ENCODE measurements around the gene LDLRAD4.

LDLRAD4 gene

DNA sequence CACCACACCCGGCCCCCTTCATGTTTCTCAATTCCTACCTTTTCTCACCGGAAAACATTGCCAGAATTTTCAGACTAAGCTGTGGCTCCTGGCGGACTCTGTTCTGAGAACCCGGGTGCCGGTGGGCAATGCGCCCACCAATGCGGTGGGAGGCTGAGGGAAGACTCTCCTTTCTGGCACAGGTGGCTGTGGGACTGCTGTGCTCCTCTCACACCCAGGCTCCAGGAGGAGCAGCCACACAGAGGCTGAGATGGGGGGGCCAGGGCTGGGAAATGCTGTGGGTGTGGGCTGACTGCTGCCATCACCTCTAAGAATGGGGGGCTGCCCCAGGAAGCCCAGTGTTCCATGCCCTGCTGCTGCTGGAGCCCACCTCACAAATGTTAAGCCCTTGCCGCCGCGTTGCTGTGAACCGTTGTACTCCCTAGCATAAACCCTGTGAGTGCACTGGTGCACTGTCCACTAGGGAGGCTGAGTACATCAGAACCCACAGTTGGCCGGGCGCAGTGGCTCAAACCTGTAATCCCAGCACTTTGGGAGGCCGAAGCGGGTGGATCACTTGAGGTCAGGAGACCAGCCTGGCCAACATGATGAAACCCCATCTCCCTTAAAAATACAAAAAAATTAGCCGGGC lies 152.6 kb downstream of the LDLRAD4 start:
- DNase-seq (ENCODE audit: low read depth in 2 of 2), result no peak

DNA sequence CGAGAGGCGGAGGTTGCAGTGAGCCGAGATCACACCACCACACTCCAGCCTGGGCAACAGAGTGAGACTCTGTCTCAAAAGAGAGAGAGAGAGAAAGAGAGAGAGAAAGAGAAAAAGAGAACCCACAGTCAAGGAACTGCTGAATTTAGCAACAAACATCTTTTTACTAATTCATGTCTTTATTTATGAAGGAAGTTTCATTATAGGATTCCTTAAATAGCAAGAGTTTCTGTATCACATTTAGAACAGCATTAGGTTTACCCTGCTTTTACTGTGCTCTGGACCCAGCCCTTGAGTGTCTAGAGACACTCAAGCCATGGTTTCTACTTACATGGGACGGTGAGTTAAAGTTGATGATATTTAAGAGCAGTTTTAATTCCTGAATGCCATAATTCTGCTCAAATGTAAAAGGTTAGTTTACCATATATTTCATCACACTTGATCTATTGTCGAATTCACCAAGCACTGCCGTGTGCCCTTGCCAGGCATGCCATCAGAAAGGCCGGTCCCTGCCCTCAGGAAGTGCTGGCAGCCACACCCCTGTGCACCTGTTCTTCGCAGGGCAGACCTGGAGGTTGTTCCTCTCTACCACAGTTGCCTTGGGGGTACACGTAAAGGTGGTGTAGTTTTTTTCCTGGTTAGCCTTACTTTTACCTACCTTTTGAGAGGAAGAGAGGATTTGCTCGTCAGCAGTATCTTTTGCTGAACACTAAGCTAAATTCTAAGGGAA lies 153.3 kb downstream of the LDLRAD4 start:
- no peak for DNase-seq (ENCODE audit: low read depth in 2 of 2)

DNA sequence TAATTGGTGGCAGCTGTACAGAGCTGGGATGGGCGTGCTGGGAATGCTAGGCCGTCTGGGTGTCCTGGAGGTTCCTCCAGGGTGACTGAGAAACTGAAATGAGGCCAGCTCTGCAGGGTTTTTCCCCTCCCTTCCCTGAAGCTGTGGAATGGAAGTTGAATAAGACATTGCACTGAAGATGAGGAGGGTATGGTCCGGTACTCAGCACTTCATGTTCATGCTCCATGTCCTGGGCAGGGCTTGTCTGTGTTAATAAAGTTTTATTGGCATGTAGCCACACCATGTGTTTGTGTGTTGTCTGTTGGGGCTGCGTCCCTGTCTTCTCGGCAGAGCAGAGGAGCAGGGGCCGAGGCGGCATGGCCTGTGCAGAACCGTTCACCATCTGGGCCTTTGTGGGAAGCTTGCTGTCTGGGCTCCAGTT lies 154.0 kb downstream of the LDLRAD4 start:
- no peak for DNase-seq (ENCODE audit: low read depth in 2 of 2)

DNA sequence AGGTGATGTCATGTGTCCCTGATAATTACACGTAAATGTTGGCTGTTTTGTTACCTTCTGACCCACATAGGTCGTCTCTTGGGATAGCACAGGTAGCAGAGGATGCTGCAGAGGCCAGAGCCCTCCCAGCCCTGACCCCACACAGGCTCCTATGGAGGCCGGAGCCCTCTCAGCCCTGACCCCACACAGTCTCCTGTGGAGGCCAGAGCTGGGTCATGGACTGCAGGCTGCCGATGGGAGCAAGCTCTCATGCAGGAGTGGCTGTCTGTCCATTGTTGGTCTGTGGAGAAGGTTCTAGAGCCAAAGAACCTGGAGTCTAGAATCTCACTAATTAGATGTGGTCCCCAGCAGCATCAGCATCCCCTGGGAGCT lies 155.5 kb downstream of the LDLRAD4 start:
- no peak for DNase-seq (ENCODE audit: low read depth in 2 of 2)

DNA sequence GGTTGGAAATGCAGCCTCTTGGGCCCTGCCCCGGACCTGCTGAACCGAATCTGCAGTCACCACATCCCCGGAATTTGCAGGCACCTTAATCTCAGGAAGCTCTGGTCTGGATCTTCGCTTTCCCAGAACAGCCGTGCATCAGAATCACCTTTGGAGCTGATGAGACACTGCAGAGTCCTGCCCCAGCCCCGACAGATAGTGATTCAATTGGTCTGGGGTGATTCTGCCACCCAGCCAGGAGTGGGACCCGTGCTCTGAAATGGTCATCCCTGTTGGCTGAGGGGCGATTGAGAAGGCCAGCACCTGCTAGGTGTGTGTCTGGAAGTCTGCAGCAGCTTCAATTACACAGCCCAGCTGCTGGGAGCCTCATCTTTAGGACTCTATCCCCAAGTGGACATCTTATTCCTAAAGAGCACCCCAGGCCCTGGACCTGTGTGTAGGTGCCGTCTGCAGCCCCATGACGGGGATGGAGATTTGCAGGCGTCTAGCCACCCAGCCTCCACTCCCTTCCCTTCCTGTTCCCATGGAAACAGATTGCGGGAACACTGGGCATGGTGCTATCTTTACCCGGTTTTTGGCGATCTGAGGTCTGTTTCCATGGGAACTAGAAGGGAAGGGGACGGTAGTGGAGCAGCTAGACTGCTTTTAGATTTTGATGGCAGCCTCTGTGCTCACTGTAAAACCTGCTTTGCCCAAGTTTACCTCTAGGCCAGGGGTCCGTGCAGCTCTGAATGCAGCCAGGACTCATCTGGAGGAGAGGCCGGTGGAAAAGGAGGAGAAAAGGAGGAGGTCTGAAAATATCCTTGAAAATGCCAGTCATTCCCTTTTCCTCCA lies 156.1 kb downstream of the LDLRAD4 start:
- no peak for DNase-seq (ENCODE audit: low read depth in 2 of 2)

DNA sequence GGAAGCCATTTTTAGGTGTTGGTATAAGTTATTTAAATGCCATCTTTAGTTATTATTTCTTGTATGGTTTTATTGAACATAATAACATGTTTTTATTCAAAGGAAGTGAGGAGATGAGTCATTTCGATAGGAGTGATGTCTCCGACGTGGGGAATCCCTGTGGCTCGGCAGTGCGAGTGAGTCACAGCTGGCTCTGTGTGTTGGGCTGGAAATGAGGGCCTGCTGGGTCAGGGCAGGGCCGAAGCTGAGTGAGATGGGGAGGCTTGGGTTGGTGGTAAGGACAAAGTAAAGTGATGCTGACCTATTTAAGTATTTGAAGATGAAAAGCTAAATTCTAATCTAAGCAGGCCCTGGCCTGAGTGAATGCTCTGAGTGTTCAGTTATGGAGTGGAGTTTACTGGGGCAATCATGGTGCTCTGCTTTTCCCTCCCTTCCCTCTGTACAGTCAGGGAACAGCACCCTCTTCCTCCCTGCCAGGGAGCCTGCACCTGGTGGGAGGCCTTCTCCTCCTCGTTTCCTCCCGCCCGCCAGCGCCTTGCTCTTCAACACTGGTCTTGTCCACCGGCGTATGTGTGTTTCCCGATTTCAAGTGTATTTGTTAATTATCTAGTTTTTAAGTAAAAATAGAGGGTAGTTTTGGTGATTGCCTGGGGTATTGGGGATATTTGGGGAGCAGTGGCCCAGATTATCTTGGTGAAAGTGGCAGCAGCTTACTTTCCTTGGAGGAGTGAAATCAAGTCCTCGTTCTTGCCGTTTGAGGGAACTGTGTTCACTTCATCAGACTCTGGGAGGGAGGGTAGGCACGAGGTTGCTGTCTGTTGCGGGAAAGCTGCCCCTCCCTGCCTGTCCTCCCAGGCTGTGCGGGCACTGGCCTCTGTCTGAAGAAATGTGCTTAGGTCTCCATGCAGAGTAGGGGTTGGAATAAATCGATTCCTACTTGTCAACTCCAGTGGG lies 157.0 kb downstream of the LDLRAD4 start:
- peak; percentile 60 to 62 for DNase-seq (ENCODE audit: low read depth in 2 of 2)

DNA sequence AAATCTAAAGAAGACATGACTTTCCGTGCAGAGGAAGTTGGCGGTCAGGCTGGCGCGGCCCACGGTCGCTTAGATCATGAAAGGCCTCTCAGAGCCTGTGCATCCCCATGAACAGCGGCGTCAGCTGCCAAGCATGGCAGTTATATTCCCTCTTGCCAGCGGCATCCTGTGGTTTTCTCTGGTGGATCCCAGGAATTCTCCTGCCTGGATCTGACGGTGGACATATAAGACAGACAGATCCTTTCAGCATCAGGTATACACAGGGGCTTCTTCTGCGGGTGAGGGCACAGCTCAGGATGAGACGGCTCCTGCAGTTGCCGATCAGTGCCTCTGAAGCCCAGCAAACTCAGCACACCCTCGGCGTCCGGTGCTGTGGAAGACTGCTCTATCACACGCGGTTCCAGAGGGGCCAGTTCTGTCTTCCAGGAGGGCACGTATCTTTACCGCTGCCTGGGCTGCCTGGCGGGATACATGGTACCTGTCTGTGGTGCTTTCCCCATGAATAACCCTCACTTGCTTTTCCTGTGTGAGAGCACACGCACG lies 157.8 kb downstream of the LDLRAD4 start:
- DNase-seq (ENCODE audit: low read depth in 2 of 2), result no peak

DNA sequence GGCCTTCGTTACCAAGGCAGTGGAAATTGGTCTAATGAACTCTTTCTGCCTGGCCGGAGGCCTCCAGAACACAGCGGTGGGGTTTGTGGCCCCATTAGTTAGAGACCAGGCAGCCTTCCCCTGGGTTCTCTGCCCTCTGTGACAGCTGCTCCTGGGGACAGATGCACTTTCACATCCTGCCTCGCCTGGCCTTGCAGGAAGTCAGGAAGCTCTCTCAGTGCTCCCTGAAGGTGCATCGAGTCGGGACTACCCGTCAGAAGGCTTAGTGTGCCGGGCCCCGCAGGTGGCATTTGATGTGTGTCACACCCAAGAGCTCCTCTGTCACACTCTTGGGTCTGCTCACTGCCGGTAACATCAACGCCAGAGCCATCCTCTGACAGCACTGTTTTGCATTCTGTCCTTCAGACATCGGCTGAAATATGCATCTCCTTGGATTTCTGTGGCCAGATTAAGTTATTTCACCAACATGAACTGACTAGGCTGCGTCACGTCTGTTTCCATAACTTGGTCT lies 158.3 kb downstream of the LDLRAD4 start:
- DNase-seq (ENCODE audit: low read depth in 2 of 2), result peak in 1 of 2 donors; percentile 60

DNA sequence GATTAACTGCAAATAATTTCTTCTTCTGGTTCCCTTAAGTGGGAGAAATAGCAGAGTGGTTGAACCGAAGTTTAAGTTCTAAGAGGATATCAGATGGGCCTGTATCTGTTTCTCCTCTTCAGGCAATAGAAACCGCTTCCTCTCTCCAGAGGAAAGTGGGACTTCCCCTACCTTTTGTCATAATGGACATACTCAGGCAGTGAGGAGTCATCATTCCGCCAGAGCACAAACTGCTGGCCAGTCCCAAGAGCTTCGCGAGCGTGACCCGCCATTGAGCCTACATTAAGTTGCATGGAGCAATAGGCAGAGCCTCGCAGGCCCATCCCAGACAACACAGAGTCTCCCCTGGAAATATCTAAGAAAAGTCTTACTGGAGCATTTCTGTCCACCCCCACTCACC lies 158.9 kb downstream of the LDLRAD4 start:
- no peak for DNase-seq (ENCODE audit: low read depth in 2 of 2)

DNA sequence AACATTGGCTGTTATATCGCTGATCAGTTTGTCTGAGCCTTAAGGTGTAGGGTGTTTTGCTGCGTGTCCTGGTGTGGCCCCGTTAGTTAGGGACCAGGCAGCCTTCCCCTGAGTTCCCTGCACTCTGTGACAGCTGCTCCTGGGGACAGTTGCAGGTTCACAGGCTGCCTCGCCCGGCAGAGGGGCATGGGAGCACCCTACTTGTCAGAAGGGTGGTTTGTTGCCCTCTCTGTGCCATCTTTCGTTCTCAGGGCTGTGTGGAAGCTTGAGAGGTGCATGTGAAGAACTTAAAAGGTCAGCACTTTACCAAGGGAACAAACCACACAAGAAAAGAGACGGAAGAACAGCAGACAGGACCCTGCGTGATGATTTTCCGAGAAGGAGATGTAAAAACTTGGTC lies 159.6 kb downstream of the LDLRAD4 start:
- DNase-seq (ENCODE audit: low read depth in 2 of 2), result no peak

DNA sequence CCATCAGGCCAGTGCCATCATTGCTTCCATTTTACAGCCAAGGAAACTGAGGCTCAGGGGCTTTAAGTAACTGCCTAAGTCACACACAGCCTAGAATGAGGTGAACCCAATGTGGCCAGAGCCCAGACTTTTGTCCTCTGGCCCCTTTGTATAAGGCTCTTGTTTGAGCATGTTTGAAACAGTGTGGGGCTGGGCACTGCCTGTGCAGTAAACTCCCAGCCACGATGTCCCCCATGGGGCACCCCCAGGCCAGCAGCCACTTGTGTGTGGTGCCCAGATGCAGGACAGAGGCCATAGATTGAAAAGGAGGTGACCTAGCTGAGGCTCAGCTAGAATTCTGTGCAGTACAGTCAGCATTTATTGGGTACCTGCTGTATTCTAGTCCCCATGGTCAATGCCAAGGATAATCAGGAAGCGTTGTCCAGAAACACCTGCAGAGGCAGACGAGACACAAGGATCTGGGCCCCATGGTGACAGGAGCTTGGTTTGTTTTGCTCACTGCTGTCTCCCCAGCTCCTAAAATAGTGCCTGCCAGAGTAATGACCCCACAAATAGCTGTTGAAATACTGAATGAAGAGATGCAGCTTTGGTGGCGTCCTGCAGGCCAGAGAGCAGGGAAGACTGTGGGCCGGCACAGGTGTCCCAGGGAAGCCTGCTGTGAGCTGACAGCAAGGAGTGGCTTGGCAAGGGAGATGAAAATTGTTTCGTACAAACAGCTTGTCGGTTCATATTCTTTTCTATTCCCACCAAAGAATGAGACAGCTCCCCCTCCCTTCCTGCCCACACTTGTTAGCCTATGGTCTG lies 160.7 kb downstream of the LDLRAD4 start:
- no peak for DNase-seq (ENCODE audit: low read depth in 2 of 2)

DNA sequence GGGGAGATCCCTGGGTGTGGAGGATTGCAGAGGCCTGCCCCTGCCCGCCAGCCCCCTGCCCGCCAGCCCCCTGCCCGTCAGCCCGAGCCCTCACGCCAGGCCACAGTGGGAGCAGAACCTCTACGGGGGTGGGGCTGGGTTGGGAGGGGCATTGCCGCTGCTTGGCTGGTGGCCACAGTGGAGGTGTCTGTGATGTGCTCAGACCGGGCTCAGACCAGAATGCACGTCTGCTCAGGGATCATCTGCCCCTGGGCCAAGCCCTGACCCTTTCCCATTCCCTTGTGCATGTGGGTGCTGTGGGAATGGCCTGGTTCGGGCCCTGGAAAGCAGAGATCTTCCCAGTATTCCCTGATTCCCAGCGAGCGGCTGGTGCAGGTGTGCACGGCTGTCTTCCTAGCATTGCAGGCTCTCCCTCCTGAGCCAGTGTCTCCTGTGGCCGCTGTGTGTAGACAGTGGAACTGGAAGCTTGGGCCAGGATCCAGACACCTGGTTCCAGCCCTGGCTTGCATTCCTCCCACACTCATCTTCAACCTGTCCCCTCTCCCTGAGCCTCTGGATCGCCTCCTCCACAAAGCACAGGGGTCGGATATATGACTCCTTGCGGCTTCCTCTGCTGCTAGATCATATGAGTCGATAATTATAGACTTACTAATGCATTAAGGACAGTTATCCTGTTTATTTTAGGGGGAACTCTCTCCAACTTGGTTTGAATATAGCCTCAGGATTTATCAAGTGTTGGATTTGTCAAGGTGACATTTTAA lies 161.6 kb downstream of the LDLRAD4 start:
- DNase-seq (ENCODE audit: low read depth in 2 of 2), result no peak

DNA sequence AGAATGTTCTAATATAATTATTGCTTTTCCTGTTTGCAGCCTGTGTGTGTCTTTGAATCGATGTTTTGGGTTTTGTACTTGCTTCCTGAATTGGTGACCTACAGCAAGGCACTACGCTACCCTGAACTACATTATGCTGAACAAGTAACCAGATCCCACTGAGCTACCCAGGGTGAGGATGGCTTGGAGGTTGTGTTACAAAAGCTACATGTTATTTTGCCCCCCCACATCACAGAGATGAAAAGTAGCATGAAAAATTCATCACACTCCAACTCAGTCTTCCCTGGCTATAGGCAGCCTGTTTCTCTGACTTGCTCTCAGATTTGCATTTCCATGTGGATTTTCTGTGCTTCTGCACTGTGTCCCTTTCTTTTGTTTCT lies 162.1 kb downstream of the LDLRAD4 start:
- no peak for DNase-seq (ENCODE audit: low read depth in 2 of 2)

DNA sequence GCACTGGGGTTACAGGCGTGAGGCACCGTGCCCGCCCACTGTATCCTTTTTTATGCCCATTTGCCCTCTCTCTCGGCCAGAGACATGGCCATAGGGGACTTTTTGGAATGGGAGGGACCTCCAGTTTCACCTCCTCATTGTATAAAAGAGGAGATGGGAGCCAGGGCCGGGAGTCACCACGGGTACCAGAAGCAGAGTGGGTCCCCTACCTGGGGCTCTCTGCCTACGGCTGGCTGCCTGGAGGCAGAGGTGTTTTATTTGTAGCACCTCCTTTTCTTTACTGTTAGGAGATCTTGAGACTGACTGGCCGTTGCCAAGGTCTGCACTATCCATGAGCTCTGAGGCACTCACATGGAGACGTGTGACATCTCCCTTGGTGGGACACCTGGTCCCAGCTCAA lies 162.8 kb downstream of the LDLRAD4 start:
- no peak for DNase-seq (ENCODE audit: low read depth in 2 of 2)

DNA sequence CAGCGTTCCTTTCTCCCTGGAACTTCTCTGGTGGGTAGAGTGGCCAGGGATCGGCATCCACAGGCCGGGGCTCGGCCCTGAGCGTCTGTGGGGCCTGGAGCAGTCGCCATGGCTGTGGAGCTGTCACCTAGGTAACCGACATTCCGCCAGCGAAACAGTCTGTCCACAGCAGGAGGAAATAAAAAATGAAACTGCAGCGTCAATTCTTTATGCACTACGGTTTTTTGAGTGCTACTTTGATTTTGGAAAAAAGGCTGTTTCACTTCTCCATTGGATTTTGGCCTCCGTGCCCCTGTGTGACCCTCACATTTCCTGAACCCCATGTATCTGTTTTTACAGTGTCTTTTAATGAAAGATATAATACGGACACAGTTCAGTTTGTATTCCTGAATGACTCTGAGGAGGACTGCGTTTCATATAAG lies 163.4 kb downstream of the LDLRAD4 start:
- no peak for DNase-seq (ENCODE audit: low read depth in 2 of 2)

DNA sequence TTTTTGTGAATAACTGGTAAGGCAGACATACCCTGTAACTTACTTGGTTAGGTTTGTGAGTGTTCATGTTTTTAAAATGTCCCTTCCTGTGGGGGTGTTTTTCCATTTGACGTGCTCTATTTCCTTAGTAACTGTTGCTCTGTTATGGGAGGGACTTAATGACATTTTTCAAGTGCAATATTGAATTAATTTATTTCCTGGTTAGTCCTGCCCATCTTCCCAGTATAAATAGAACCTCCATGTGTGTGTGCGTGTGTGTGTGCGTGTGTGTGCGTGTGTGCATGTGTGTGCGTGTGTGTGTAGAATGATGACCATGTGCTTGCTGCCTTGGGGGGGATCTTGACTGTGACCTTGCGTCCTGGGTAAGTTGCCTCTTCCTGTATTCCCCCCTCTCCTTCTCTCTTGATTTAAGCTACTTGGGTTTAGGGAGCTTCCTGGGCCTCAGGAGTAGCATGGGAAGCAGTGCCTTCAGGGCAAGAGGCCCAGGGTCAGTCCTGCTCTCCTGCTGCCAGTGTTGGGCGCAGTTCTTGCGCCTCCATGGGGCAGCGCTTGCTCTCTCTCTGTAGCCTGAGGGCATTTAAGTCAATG lies 163.9 kb downstream of the LDLRAD4 start:
- no peak for DNase-seq (ENCODE audit: low read depth in 2 of 2)

DNA sequence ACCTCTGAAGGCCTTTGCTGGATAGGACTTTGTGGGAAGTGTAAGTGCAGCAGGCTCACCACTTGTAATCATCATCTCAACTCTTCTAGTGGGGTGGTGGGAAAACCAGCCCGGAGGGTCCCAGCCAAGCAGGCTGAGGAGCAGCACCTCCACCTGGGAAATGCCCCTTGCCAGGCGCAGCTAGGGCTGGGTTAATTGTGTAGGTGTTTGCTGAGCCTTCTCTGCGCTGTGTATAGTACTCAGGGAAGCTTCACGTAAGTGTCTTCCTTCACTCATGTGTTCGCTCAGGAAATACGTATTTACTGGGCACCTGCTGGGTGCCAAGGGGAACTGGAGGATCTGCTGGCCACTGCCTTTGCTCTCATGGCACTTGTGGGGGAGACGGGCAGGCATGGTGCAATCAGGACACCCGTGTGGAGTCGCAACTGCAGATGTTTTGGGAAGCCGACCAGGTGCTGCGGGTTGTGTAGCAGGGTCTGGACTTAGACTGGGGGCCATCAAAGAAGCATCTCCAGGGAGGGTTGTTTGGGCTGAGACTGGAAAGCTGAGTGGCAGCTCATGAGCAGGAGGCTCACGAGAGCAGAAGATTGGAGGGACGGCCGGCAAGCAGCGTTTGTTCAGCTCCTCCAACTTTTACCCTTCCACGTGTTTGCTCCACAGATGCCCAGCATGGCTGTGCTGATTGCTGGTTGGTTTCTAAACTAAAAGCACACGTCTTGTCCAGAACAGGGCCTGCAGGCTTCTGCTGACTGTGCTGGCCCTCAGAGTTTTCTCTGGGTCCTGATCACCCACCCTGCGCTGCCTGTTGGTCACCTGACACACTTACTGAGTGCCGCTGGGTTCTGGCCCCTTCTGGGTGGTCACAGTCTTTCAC lies 164.6 kb downstream of the LDLRAD4 start:
- DNase-seq (ENCODE audit: low read depth in 2 of 2), result no peak

All from activated CD4-positive, alpha-beta T cell treated with anti-CD3 and anti-CD28 coated beads for 24 hours (primary cell).